ENCODE results near the gene ACTR3.

DNA sequence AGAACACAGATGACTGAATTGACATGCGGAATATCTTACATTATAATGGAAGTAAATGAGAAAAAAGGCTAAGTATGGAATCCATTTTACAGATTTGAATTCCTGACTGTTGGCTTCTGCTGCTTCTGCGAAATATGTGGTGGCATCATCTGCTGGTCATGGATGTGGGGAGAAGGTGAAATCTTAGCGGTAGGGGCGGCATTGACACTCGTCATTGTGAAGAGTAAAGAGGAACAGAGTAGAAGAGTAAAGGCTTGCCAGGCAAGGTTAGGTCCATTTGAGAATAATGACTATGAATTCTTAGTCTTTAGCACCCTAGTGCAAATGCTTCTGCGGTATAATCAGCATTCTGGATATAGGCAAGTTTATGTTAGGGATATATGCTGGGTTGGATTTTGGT lies 32.4 kb downstream of the ACTR3 start:
- TF ChIP-seq, protein P1, sequence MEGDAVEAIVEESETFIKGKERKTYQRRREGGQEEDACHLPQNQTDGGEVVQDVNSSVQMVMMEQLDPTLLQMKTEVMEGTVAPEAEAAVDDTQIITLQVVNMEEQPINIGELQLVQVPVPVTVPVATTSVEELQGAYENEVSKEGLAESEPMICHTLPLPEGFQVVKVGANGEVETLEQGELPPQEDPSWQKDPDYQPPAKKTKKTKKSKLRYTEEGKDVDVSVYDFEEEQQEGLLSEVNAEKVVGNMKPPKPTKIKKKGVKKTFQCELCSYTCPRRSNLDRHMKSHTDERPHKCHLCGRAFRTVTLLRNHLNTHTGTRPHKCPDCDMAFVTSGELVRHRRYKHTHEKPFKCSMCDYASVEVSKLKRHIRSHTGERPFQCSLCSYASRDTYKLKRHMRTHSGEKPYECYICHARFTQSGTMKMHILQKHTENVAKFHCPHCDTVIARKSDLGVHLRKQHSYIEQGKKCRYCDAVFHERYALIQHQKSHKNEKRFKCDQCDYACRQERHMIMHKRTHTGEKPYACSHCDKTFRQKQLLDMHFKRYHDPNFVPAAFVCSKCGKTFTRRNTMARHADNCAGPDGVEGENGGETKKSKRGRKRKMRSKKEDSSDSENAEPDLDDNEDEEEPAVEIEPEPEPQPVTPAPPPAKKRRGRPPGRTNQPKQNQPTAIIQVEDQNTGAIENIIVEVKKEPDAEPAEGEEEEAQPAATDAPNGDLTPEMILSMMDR (IDR thresholded peaks at IDR 0.05): no peak
- no peak for TF ChIP-seq POLR2A (IDR thresholded peaks at IDR 0.05)

Data from vagina (tissue), 2 donors.